ENCODE data around the gene CDH26.

- TF ChIP-seq CTCF (IDR thresholded peaks at IDR 0.05 in 2 of 3, conservative IDR thresholded peaks at IDR 0.05 in 1 of 3; ENCODE audit: insufficient read depth in 2 of 3, low read depth in 1 of 3, low read length in 3 of 3): no peak
- no peak for TF ChIP-seq PRPF4 (IDR thresholded peaks at IDR 0.05; ENCODE audit: insufficient read depth, low read depth, low read length, poor library complexity, severe bottlenecking)
- no peak for TF ChIP-seq SREBF2 (CRISPR knock-in tag; IDR thresholded peaks at IDR 0.05)
- TF ChIP-seq JUND (IDR thresholded peaks at IDR 0.05; ENCODE audit: borderline replicate concordance, low read depth, low read length): no peak
- no peak for TF ChIP-seq JUND (tag; IDR thresholded peaks at IDR 0.05; ENCODE audit: borderline replicate concordance, low read depth, low read length)
- no peak for TF ChIP-seq POLR2AphosphoS5 (IDR thresholded peaks at IDR 0.05; ENCODE audit: control insufficient read depth, insufficient read depth, low read depth, low read length)
- TF ChIP-seq, protein P1, sequence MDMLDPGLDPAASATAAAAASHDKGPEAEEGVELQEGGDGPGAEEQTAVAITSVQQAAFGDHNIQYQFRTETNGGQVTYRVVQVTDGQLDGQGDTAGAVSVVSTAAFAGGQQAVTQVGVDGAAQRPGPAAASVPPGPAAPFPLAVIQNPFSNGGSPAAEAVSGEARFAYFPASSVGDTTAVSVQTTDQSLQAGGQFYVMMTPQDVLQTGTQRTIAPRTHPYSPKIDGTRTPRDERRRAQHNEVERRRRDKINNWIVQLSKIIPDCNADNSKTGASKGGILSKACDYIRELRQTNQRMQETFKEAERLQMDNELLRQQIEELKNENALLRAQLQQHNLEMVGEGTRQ (CRISPR knock-in tag; IDR thresholded peaks at IDR 0.05): no peak
- TF ChIP-seq ELF1 (tag; IDR thresholded peaks at IDR 0.05): no peak
- no peak for TF ChIP-seq YBX1 (IDR thresholded peaks at IDR 0.05)
These were observed 19.5 kb upstream of the CDH26 start for GRCh38 chr20:59938696-59939051.
